ENCODE results near the gene CTNS. TPM values are rescaled to one million over a fixed set of nuclear protein-coding genes. Genes with fewer than 3 reads are reported as not detected.

The CTNS gene
- total RNA-seq, 2 experiments from 2014 or later = 3.3 to 4.9 TPM

- Histone ChIP-seq H3K27me3 (ENCODE audit: control insufficient read depth in 1 of 2, insufficient read depth in 2 of 2, low read length in 2 of 2) (no peaks in the 10 kb centered on the region), H3K36me3 (ENCODE audit: insufficient read depth, low read length) (peaks cover 10% of the 10 kb centered on the region), H3K27ac (ENCODE audit: low read depth in 1 of 2, low read length in 2 of 2) (no peak overlapping the region), H3K4me3 (ENCODE audit: low read length) (no peak overlapping the region), H3K9me3 (ENCODE audit: control insufficient read depth in 1 of 2, insufficient read depth in 1 of 2, low read length in 2 of 2) (no peaks in the 10 kb centered on the region), H3K4me1 (ENCODE audit: insufficient read depth, low read length) (no peaks in the 10 kb centered on the region)
- no peak for TF ChIP-seq CTCF (IDR thresholded peaks at IDR 0.05)
- Mint-ChIP-seq H3K36me3 (ENCODE audit: low read depth) (peaks cover 9% of the 10 kb centered on the region), H3K4me1 (ENCODE audit: low read depth) (no peaks in the 10 kb centered on the region), H3K27me3 (no peaks in the 10 kb centered on the region), H3K9me3 (no peaks in the 10 kb centered on the region), H3K27ac (no peak overlapping the region), H3K4me3 (no peak overlapping the region)
- no peak for ATAC-seq (ENCODE audit: poor library complexity)
- POLR2A ChIA-PET = no interaction called here
- CTCF ChIA-PET = no interaction called here
- intact Hi-C loops (cut with DNase I, micrococcal nuclease) = no loop called here
- DNase-seq = no peak
Observed at GRCh38 chr17:3594051-3594800, 42.3 kb upstream of the CTNS start.

- TF ChIP-seq CTCF (IDR thresholded peaks at IDR 0.05) = no peak
- no peak overlapping the region for H3K4me3 Mint-ChIP-seq
- H3K36me3 Mint-ChIP-seq (ENCODE audit: low read depth) = peaks cover 1% of the 10 kb centered on the region
- Histone ChIP-seq H3K27ac (ENCODE audit: low read depth in 1 of 2, low read length in 2 of 2) (no peak overlapping the region), H3K27me3 (ENCODE audit: control insufficient read depth in 1 of 2, insufficient read depth in 2 of 2, low read length in 2 of 2) (no peaks in the 10 kb centered on the region), H3K9me3 (ENCODE audit: control insufficient read depth in 1 of 2, insufficient read depth in 1 of 2, low read length in 2 of 2) (no peaks in the 10 kb centered on the region), H3K4me3 (ENCODE audit: low read length) (no peak overlapping the region), H3K4me1 (ENCODE audit: insufficient read depth, low read length) (peaks cover under 1% of the 10 kb centered on the region), H3K36me3 (ENCODE audit: insufficient read depth, low read length) (peaks cover 6% of the 10 kb centered on the region)
- ChIA-PET CTCF (no interaction called here), POLR2A (no interaction called here)
- no peaks in the 10 kb centered on the region for H3K9me3 Mint-ChIP-seq
- DNase-seq (no peak), ATAC-seq (ENCODE audit: poor library complexity) (no peak)
- intact Hi-C loops (cut with DNase I, micrococcal nuclease) = no loop called here
- no peak overlapping the region for H3K27ac Mint-ChIP-seq
- no peaks in the 10 kb centered on the region for H3K4me1 Mint-ChIP-seq (ENCODE audit: low read depth)
- no peaks in the 10 kb centered on the region for H3K27me3 Mint-ChIP-seq
Observed at GRCh38 chr17:3594976-3595375, 41.6 kb upstream of the CTNS start.

GRCh38 chr17:3596804-3597464 is 39.6 kb upstream of the CTNS start:
- DNase-seq (no peak), ATAC-seq (ENCODE audit: poor library complexity) (no peak)
- Mint-ChIP-seq H3K9me3 (no peaks in the 10 kb centered on the region), H3K4me1 (ENCODE audit: low read depth) (no peaks in the 10 kb centered on the region), H3K27ac (no peak overlapping the region), H3K4me3 (no peak overlapping the region), H3K27me3 (no peaks in the 10 kb centered on the region), H3K36me3 (ENCODE audit: low read depth) (no peaks in the 10 kb centered on the region)
- Histone ChIP-seq H3K36me3 (ENCODE audit: insufficient read depth, low read length) (peaks cover 2% of the 10 kb centered on the region), H3K9me3 (ENCODE audit: control insufficient read depth in 1 of 2, insufficient read depth in 1 of 2, low read length in 2 of 2) (no peaks in the 10 kb centered on the region), H3K4me1 (ENCODE audit: insufficient read depth, low read length) (peaks cover 3% of the 10 kb centered on the region), H3K4me3 (ENCODE audit: low read length) (no peak overlapping the region), H3K27ac (ENCODE audit: low read depth in 1 of 2, low read length in 2 of 2) (no peak overlapping the region), H3K27me3 (ENCODE audit: control insufficient read depth in 1 of 2, insufficient read depth in 2 of 2, low read length in 2 of 2) (no peaks in the 10 kb centered on the region)
- intact Hi-C loops (cut with DNase I, micrococcal nuclease) = no loop called here
- POLR2A ChIA-PET = no interaction called here
- TF ChIP-seq CTCF (IDR thresholded peaks at IDR 0.05) = no peak
- CTCF ChIA-PET = no interaction called here
